HFFc6 (cell line): ENCODE measurements around the gene AKAP12. TPM values are rescaled to one million over a fixed set of nuclear protein-coding genes. Genes with fewer than 3 reads are reported as not detected.

ENCODE experiments used
- DNase-seq: peaks from one replicate; pipeline ENCODE4 v3.0.0-alpha.2; 2018
- H3K27ac Mint-ChIP-seq: 2 replicates; pipeline ENCODE4 v1.8.0; 2020; ENCODE audit warnings: mild to moderate bottlenecking, mixed read lengths
- H3K27me3 Mint-ChIP-seq: 2 replicates; pipeline ENCODE4 v1.8.0; 2021; ENCODE audit warnings: mild to moderate bottlenecking, moderate library complexity, mixed read lengths; ENCODE audit not compliant: insufficient read depth
- H3K36me3 Mint-ChIP-seq: 2 replicates; pipeline ENCODE4 v1.8.0; 2021; ENCODE audit warnings: low read depth, mixed read lengths
- H3K4me1 Mint-ChIP-seq: 2 replicates; pipeline ENCODE4 v1.8.0; 2020; ENCODE audit warnings: low read depth, mixed read lengths
- H3K4me3 Mint-ChIP-seq: 2 replicates; pipeline ENCODE4 v1.8.0; 2020; ENCODE audit warnings: mild to moderate bottlenecking, moderate library complexity, mixed read lengths
- H3K9me3 Mint-ChIP-seq: 2 replicates; pipeline ENCODE4 v1.8.0; 2020; ENCODE audit warnings: mild to moderate bottlenecking, mixed read lengths
- total RNA-seq, 6 experiments: library from RNA; stranded (reverse); fragmentation: NEBNext Ultra II Directional; extraction: Animal tissue kit (Norgen Biotek cat#: 25700); gene quantifications; 2 replicates in 1 of 6; 3 replicates in 5 of 6; pipeline ENCODE4 v1.2.3, GENCODE V29; 2021
- TF ChIP-seq, protein P1 (sequence below): fragments of 200-600 bp; sonication (generic); IDR thresholded peaks from 2 replicates; pipeline ENCODE4 v1.5.0; 2021; ENCODE audit warnings: antibody characterized with exemption, mild to moderate bottlenecking

AKAP12 gene
- total RNA-seq, 6 experiments from 2014 or later: 3.7 to 8.6 (median 7.0) TPM

DNA sequence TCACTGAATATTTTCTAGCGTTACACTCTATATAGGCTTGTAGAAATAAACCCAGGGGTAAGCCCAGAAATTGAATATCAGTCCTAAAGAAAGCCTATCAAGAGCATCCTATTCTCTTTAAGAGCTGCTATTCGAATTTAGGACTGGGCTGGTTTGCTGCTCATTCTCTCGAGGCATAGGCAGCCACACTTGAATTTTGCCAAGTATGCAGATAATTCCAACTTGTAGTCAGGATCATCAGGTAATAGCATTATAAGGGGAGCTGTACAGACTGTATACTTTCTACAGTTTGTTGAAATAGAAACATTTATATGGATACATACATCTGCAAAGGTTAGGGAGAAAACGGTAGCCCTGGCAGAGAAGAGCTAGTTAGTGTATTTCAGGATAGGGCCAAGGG is 153.6 kb downstream of the AKAP12 start:
- TF ChIP-seq, protein P1, sequence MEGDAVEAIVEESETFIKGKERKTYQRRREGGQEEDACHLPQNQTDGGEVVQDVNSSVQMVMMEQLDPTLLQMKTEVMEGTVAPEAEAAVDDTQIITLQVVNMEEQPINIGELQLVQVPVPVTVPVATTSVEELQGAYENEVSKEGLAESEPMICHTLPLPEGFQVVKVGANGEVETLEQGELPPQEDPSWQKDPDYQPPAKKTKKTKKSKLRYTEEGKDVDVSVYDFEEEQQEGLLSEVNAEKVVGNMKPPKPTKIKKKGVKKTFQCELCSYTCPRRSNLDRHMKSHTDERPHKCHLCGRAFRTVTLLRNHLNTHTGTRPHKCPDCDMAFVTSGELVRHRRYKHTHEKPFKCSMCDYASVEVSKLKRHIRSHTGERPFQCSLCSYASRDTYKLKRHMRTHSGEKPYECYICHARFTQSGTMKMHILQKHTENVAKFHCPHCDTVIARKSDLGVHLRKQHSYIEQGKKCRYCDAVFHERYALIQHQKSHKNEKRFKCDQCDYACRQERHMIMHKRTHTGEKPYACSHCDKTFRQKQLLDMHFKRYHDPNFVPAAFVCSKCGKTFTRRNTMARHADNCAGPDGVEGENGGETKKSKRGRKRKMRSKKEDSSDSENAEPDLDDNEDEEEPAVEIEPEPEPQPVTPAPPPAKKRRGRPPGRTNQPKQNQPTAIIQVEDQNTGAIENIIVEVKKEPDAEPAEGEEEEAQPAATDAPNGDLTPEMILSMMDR: no peak
- Mint-ChIP-seq H3K9me3 (no peaks in the 10 kb centered on the region), H3K27me3 (peaks cover 1% of the 10 kb centered on the region; the same call in 1 of the 2 replicates), H3K4me3 (peak overlapping the region; percentile 94), H3K36me3 (peaks cover 24% of the 10 kb centered on the region), H3K27ac (peak overlapping the region; percentile 90; the same call in 1 of the 2 replicates), H3K4me1 (peaks cover 60% of the 10 kb centered on the region)
- DNase-seq: no peak

GRCh38 chr6:151399679-151400078 is 159.9 kb downstream of the AKAP12 start:
- no peaks in the 10 kb centered on the region for H3K9me3 Mint-ChIP-seq
- no peaks in the 10 kb centered on the region; the same call in 1 of the 2 replicates for H3K27me3 Mint-ChIP-seq
- no peak for DNase-seq
- no peak overlapping the region for H3K4me3 Mint-ChIP-seq
- H3K27ac Mint-ChIP-seq: 0 out of 2 replicates have a peak overlapping the region, but pooled peaks have one; percentile 21
- peaks cover 56% of the 10 kb centered on the region for H3K4me1 Mint-ChIP-seq
- peaks cover 22% of the 10 kb centered on the region for H3K36me3 Mint-ChIP-seq
- TF ChIP-seq, protein P1: no peak

- TF ChIP-seq, protein P1: no peak
- Mint-ChIP-seq H3K36me3 (peaks cover 22% of the 10 kb centered on the region), H3K9me3 (no peaks in the 10 kb centered on the region), H3K4me3 (no peak overlapping the region; the same call in 1 of the 2 replicates), H3K4me1 (peaks cover 51% of the 10 kb centered on the region), H3K27me3 (no peaks in the 10 kb centered on the region; the same call in 1 of the 2 replicates), H3K27ac (peak overlapping the region; percentile 77)
- peak; percentile 54 for DNase-seq
Measured at GRCh38 chr6:151400473-151400872, 160.7 kb downstream of the AKAP12 start.

DNA sequence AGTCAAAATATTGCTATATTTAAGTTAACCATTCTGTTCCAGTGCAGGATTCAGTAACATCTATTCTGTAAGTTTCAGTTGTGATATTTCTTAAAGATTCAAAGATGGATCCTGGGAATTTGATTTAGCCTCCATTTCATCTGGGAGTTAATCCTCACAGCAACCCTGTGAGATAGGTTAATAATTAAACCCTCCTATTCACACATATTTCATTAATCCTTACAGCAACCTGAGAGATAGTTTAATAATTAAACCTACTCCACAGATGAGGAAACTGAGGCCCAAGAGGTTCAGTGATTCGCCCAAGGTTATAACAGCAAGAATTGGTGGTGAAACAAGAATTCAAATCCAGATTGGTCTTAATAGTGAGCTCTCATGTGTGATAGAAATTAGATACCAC is 162.5 kb downstream of the AKAP12 start:
- Mint-ChIP-seq H3K4me3 (no peak overlapping the region), H3K4me1 (peaks cover 50% of the 10 kb centered on the region), H3K27ac (no peak overlapping the region), H3K27me3 (no peaks in the 10 kb centered on the region; the same call in none of the 2 replicates), H3K9me3 (no peaks in the 10 kb centered on the region), H3K36me3 (peaks cover 30% of the 10 kb centered on the region)
- no peak for DNase-seq
- TF ChIP-seq, protein P1: no peak

GRCh38 chr6:151403919-151404308 is 164.1 kb downstream of the AKAP12 start:
- Mint-ChIP-seq H3K9me3 (no peaks in the 10 kb centered on the region), H3K27ac (peak overlapping the region; percentile 57; the same call in 1 of the 2 replicates), H3K27me3 (no peaks in the 10 kb centered on the region; the same call in none of the 2 replicates), H3K4me3 (no peak overlapping the region), H3K36me3 (peaks cover 32% of the 10 kb centered on the region), H3K4me1 (peaks cover 46% of the 10 kb centered on the region)
- TF ChIP-seq, protein P1: no peak
- no peak for DNase-seq

Other genes with a start within 250 kb of the AKAP12 start
- 10 to 100 TPM; 16.5 to 22.1 (median 19.3) TPM for gene ZBTB2, start 151.6 kb downstream of the AKAP12 start, total RNA-seq
- gene RMND1, start 212.2 kb downstream of the AKAP12 start, total RNA-seq: 10 to 100 TPM; 20.6 to 27.5 (median 22.0) TPM